Breast epithelium (tissue), 3 donors: ENCODE results near the gene TLR7.

ENCODE experiments used
- POLR2A ChIP-seq: fragments of 450-650 bp; IDR thresholded peaks from one replicate; pipeline ENCODE4 v1.6.1; 2016; ENCODE audit warnings: antibody characterized with exemption, mild to moderate bottlenecking, moderate library complexity
- POLR2AphosphoS5 ChIP-seq, 3 donors: sonication (generic); formaldehyde crosslinking; IDR thresholded peaks; one replicate each; pipeline ENCODE4 v1.6.1; 2017; ENCODE audit warnings: antibody characterized with exemption in 3 of 3
- TF ChIP-seq, protein P1 (sequence below), 3 donors: fragments of 450-650 bp; IDR thresholded peaks; one replicate each; pipeline ENCODE4 v1.5.1; 2016 to 2017; ENCODE audit warnings: antibody characterized with exemption in 3 of 3, mild to moderate bottlenecking in 3 of 3, moderate library complexity in 3 of 3

DNA sequence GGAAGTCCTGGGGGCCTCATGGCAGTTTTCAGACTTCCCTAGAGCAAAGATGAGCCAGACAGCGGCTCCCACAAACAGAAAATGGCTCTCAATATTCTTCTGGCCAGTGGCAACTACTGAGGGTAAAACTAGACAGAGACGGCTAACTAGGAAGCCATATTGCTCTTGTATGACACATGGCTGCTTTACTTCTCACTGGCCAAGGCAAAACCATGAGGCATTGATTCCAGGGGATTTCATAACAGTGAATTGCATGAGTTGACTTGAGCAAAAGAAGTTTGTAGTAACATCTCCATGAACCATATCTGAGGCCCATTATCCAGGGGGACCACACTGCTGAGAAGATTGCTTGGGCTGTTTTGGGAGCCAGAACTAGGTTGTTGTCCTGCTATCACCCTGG, 25.8 kb downstream of the TLR7 start:
- TF ChIP-seq, protein P1, sequence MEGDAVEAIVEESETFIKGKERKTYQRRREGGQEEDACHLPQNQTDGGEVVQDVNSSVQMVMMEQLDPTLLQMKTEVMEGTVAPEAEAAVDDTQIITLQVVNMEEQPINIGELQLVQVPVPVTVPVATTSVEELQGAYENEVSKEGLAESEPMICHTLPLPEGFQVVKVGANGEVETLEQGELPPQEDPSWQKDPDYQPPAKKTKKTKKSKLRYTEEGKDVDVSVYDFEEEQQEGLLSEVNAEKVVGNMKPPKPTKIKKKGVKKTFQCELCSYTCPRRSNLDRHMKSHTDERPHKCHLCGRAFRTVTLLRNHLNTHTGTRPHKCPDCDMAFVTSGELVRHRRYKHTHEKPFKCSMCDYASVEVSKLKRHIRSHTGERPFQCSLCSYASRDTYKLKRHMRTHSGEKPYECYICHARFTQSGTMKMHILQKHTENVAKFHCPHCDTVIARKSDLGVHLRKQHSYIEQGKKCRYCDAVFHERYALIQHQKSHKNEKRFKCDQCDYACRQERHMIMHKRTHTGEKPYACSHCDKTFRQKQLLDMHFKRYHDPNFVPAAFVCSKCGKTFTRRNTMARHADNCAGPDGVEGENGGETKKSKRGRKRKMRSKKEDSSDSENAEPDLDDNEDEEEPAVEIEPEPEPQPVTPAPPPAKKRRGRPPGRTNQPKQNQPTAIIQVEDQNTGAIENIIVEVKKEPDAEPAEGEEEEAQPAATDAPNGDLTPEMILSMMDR (IDR thresholded peaks at IDR 0.05): no peak
- TF ChIP-seq POLR2AphosphoS5 (IDR thresholded peaks at IDR 0.05) (no peak), POLR2A (no peak)
